HG02759 (cell line): Measurements from ENCODE around the gene TAOK2.

ENCODE experiments used
- ATAC-seq: cut with Tn5 transposase; IDR thresholded peaks from one replicate; pipeline ENCODE4 v1.9.1; 2021; ENCODE audit warnings: mild to moderate bottlenecking, moderate library complexity; ENCODE audit not compliant: unreplicated experiment

Gene TAOK2

DNA sequence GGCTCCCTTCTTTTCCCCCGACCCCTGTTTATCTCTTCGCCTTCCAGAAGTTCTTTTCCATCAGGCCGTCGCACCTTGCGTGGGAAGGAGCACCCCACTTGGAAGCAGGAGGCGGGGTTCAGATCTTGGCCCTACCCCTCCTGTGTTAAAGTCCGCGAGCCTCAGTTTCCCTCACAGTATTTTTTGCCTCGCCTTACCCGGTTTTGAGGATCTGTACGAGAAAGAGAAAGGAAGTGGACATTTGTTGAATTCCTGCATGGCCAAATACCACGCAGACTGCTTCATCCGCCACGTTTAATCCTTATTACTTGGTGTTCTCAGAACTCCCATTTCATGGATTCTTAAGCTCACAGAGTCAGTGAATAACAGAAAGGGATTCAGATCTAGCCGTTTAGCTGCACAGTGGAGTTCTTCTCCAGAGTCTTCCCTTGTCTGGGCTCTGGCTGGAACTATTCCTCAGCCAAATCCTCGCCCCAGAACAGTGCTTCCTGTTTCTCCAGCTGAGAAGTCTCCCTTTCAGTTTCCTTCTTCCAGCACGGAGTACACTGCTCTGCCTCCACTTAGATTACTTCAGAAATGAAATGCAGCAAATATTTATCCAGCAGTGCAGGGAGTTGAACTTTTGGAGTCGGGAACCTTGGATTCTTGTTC, 11.2 kb upstream of the TAOK2 start:
- no peak for ATAC-seq

DNA sequence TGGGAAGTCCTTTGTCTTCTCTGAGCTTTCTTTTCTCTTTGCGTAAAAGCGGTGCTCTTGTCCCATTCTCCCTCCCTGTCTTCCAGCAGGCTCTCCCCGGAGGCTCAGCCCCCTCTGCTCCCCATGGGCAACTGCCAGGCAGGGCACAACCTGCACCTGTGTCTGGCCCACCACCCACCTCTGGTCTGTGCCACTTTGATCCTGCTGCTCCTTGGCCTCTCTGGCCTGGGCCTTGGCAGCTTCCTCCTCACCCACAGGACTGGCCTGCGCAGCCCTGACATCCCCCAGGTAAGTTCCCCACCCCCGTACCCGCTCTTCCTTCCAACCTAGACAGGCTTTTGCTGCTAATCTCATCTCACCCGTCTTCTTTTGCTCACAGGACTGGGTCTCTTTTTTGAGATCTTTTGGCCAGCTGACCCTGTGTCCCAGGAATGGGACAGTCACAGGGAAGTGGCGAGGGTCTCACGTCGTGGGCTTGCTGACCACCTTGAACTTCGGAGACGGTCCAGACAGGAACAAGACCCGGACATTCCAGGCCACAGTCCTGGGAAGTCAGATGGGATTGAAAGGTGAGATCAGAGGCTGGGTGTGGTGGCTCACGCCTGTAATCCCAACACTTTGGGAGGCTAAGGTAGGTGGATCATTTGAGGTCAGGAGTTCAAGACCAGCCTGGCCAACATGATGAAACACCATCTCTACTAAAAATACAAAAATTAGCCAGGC, 10.5 kb upstream of the TAOK2 start:
- ATAC-seq, result no peak

DNA sequence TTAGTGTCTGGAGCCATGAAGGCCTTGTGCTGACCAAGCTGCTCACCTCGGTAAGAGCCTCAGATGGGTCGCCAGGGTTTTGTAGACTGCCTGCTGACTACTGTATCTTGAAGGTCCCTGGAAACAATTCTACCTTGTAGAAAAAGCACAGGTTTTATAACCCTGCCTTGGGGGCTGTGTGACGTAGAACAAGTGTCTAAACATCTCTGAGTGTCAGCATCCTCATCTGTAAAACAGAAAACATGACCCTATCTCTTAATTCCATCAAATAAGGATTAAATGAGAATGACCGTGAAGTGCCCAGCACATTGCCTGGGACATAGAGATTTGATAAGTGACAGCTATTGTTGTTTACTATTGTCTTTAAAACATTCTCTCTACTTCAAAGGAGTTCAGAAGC, 5.5 kb upstream of the TAOK2 start:
- no peak for ATAC-seq

- ATAC-seq, result no peak
These were observed 2.4 kb upstream of the TAOK2 start for GRCh38 chr16:29971304-29971703.

DNA sequence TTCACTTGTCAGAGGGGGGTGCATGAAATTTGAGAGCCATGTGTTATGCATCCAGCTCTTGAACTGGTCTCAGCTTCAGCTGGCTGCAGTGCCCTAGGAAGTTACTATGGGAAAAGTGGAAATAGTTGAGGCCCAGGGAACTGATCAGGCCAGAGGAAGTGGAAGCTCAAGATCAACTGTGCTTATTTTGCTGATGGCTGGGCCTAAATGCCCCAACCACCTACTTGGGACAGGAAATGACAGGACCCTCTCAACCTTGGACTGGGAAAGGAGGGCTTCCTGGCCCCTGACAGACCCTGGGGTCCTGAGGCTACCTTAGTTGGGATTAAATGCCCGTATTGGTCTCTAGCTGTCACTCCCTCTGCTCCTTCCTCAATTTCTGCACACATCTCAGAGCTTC, 1.2 kb upstream of the TAOK2 start:
- no peak for ATAC-seq

GRCh38 chr16:29972992-29973383, 680 bp upstream of the TAOK2 start:
- ATAC-seq, result no peak

GRCh38 chr16:29974291-29975133, 844 bp downstream of the TAOK2 start:
- ATAC-seq, result no peak

GRCh38 chr16:29975134-29975538, 1.5 kb downstream of the TAOK2 start:
- ATAC-seq, result no peak

GRCh38 chr16:29975811-29976511, 2.3 kb downstream of the TAOK2 start:
- no peak for ATAC-seq

GRCh38 chr16:29977063-29977825, 3.6 kb downstream of the TAOK2 start:
- ATAC-seq, result no peak

GRCh38 chr16:29978081-29978480, 4.4 kb downstream of the TAOK2 start:
- no peak for ATAC-seq

DNA sequence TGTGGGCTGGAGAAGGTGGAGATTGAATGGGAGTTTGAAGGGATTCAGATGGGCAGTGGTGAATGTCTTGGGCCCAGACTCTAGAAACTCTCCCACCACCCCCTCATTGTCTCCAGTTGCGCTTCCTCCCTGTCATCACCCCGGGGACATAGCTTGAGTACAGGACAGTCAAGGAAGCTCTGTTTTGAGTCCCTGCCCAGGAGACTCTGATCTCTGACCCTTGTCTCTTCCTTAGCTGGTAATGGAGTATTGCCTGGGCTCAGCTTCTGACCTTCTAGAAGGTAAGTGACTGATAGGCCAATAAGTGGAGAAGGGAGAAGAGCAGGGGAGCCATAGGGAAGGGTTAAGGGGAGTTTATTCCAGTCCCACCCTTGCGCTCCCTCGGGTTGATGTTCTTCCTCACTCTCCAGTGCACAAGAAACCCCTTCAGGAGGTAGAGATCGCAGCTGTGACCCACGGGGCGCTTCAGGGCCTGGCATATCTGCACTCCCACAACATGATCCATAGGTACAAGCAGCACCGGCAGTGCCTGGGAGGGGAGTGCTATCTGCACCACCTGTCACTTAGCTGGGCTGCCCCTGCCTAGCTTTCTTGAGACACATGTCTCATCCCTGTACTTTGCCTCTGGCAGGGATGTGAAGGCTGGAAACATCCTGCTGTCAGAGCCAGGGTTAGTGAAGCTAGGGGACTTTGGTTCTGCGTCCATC, 5.0 kb downstream of the TAOK2 start:
- ATAC-seq, result no peak

DNA sequence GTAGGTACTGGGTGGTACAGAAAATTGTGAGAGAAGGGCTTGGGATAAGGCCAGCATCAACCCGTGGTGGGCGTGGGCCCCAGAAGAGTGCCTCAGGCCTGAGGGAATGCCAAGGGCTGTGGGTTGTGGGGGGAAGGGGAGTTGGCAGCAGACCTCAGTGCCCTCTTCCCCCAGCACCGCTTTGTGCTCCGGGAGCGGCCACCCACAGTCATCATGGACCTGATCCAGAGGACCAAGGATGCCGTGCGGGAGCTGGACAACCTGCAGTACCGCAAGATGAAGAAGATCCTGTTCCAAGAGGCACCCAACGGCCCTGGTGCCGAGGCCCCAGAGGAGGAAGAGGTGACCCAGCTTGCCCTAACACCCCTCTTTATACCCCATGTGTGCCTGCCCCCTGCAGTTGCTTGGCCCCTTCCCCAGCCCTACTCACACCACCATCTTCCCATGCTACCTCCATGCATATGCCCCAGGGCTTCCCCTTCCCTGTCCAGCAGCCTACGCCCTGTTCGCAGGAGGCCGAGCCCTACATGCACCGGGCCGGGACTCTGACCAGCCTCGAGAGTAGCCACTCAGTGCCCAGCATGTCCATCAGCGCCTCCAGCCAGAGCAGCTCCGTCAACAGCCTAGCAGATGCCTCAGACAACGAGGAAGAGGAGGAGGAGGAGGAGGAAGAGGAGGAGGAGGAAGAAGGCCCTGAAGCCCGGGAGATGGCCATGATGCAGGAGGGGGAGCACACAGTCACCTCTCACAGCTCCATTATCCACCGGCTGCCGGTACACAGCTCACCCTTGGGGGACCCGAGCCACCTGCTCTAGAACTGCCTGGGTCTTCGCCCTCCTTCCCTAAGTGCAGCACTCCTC, 9.1 kb downstream of the TAOK2 start:
- no peak for ATAC-seq

DNA sequence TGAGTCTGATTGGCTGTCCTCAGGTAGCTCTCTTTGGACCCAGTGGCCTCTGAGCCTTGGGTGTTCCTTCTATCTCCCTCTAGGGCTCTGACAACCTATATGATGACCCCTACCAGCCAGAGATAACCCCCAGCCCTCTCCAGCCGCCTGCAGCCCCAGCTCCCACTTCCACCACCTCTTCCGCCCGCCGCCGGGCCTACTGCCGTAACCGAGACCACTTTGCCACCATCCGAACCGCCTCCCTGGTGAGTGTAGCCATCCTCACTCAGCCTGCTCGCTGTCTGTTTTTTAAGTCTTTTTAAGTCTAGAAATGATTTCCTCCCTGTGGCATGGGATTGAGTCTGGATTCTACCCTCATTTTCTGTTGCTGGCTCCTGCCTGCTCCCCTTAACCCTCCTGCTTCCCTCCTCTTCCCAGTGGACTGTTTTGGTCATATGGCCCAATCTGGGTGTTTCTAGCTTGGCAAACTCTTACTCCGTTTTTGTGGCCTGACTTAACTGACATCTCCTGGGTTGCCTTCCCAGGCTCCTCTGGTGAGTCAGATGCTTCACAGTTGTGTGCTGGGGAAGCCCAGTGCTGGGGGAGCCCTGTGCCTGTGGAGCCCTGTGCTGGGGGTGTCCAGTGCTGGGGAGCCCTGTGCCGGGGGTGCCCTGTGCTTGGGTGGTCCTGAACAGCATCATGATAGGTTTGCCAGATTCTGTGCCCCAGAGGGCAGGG, 9.9 kb downstream of the TAOK2 start:
- no peak for ATAC-seq

DNA sequence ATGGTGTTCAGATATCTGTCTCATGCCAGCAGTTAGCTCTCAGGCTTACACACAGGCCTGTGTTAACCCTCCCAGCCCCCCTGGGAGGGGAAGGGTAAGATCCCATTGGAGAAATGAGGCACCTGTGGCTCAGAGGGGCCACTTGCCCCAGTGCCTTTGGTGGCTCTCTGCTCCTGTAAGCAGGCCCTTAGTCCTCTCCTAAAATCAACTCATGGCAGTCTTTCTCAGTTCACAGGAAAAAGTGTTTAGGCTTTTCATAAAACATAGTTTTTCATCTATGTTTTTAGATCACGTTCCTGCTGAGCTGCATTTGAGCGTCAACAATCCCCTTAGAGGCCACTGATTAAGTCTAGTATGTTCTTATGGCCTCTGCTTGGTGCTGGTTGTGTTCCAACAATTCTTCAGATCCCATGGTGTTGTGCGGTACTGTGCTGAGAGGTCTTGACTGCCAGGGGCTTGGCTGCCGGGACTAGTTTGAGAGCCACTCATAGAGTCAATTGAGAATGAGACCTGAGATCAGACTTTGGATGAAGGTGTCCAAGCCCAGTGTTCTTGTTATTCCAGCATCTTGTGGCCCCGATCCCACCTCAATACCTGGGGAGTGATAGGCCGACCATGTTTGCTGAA, 10.6 kb downstream of the TAOK2 start:
- ATAC-seq, result no peak

GRCh38 chr16:29984764-29985147, 11.1 kb downstream of the TAOK2 start:
- no peak for ATAC-seq

GRCh38 chr16:29985271-29985811, 11.7 kb downstream of the TAOK2 start:
- ATAC-seq, result no peak

- no peak for ATAC-seq
These were observed 12.6 kb downstream of the TAOK2 start for GRCh38 chr16:29986231-29986630.
